SK-N-DZ (cell line): Measurements from ENCODE around the gene UGT1A3.

Experiments used
- DNase-seq: peaks from one replicate; pipeline ENCODE4 v3.0.0-alpha.2; 2015; ENCODE audit warnings: low spot score

The UGT1A3 gene

GRCh38 chr2:233816334-233816733, 87.5 kb downstream of the UGT1A3 start:
- peak; percentile 56 for DNase-seq

- peak; percentile 35 for DNase-seq
Observed at GRCh38 chr2:233816771-233817170, 87.9 kb downstream of the UGT1A3 start.

GRCh38 chr2:233817361-233817911, 88.6 kb downstream of the UGT1A3 start:
- no peak for DNase-seq

GRCh38 chr2:233817995-233818638, 89.3 kb downstream of the UGT1A3 start:
- DNase-seq: no peak

DNA sequence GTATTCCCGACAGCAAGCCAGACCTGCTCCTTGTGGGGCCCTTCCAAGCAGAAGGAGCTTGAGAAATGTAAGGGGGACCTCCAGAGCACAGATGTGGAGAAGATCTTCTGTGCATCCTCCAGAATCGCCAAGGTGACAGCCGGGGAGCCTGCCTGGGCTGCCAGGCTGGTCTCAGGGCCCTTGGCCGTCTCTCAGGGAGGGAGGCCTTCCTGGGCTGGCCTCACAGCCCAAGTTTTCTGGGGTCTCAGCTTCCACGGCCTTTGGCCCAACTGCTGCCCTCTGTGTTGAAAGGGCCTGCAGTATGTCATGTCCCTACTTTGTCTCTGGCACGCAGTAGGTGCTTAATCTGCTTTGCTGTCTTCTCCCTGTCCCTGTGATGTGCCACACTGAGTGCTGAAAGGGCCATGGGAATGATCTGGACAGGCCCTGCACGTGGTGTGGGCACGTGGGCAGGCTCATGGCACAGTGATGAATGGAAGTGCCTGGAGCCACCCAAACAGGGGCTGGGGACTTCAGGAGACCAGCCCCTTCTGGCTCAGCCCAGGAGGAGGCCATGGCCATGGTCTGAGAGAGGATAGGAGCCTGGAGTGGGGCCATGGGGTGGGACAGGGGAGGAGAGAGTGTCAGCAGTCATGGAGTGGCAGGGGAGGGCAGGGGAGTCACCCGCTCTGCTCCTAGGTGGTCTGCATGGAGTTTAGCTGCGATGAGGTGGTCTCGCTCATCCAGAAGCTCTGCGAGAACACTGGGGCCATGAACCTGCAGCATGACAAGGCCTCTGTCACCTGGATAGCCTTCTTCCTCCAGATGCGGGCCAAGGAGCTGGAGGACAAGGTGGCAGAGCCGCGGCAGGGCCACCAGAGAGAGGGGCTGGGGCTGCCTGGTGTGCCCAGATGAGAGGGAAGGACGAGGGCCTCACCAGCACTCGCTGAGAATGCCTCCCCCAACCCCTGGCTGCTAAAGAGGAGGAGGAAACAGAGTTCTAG, 90.1 kb downstream of the UGT1A3 start:
- DNase-seq: no peak

DNA sequence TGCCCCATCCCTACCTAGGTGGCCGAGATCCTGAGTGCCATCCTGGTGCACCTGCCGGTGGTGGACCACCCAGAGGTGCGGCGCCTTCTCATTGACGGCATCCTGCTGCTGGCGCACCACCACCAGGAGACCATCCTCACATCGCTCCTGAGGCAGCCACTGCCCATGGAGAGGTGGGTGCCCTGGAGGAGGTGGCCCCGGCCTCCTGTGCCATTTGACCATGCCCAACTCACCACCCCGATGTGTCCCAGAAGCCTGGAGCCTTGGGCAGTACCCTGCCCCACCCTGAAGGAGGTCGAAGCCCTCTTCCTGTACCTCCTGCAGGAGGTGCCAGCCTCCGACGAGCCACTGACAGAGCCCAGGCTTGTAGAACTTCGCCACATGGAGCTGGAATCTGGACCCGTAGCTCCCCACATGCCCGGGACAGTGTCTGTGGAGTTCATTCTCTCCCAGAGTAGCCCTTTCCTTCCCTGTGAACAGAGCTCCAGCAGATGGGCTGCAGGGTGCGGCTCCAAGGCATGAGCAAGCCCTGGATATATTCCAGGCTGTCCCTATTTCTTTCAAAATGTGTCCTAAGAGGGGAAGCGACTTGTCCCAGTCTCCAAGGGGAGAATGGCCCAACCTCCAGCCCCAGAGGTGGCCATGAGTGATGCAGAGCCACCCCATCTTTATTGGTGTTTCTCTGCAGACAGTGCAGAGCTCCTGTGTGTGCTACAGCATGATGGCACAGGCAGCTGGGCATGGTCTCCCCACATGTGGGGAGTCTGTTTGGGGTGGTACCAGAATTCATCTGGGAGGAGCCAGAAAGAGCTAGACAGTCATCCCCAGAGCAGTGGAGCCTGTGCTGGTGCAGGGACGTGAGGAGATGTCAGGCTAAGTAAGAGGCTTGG, 91.3 kb downstream of the UGT1A3 start:
- DNase-seq: no peak

DNA sequence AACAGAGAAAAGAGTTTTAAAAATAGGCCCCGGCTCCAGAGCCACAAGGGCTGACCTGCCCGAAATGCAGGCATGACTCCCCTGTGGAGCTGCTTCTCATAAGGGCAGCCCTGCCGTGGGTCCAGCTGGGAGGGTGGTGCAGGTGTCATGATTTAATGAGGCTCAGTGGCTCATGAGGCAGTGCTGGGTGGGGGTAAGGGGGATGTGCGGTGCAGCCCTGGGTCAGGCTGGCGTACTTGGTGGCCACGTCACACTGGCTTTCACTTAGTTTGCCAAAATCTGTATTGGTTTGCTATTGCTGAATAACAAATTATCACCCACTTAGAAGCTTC, 91.9 kb downstream of the UGT1A3 start:
- no peak for DNase-seq

- no peak for DNase-seq
Observed at GRCh38 chr2:233821196-233821595, 92.4 kb downstream of the UGT1A3 start.

DNA sequence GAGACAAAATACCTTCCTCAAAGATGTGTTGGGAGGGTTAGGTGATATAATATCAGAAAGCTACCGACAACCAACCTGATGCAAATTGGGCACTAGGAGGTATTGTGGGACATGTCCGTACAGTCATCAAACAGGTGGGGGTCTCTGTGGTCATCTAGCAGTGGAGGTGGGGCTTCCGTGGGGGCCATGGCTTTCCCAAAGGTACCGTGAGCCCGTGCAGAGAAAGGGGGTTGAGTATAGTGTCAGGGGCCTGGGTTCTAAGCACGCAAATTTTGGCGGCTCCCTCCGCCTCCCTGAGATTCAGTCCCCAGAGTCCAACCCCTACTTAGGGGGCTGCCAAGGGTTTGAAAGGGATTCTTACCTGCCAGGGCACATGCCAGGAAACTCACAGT, 92.9 kb downstream of the UGT1A3 start:
- DNase-seq: no peak

DNA sequence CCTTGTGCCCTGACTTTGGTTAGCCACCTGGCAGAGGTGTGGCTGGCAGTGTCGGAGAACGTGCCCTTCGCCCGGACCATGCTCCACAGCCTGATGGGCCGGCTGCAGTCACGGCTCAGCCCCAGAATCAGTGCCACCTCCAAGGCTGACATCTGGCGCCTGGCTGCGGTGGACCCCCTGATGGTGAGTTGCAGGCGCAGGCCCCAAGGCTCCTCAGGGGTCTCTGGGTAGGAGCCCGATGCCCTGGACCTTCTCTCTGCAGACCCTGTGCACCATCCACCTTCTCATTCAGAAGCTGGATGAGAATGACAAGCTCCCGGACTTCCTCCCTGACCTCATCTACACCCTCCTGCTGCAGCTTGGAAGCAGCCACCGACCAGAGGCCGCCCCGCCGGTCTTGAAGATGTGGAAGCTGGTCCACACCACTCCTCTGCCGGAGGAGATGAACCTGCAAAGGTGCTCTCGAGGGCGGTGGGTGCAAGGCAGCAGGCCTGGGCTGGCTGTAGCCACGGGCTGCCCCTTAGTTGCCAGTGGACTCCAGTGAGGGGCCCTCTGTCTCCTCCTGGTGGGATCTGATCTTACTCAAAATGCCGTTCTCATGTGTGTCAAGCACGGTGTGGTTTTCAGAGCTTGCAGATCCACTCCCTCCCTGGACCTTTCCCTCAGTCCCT, 93.4 kb downstream of the UGT1A3 start:
- no peak for DNase-seq
